Right cardiac atrium (tissue), 5 donors: Measurements from ENCODE around the gene DNAH8. TPM values are rescaled to one million over a fixed set of nuclear protein-coding genes. Genes with fewer than 3 reads are reported as not detected.

Experiments
- ATAC-seq, 2 donors: fragments of 200-7000 bp; cut with Tn5 transposase; one replicate each; pipeline versions ENCODE4 v1.8.0 to v1.9.1; 2020; ENCODE audit warnings: moderate library complexity in 2 of 2, mild to moderate bottlenecking in 1 of 2
- DNase-seq, 3 donors: peaks; one replicate each; pipeline ENCODE4 v3.0.0-alpha.2; 2020
- H3K27ac ChIP-seq: one replicate; pipeline ENCODE4 v1.5.1; 2013; ENCODE audit warnings: mild to moderate bottlenecking, low read length, control low read depth, moderate library complexity
- H3K27me3 ChIP-seq: one replicate; pipeline ENCODE4 v1.6.1; 2013; ENCODE audit not compliant: control insufficient read depth, insufficient read depth
- H3K4me1 ChIP-seq: one replicate; pipeline ENCODE4 v1.6.1; 2013; ENCODE audit warnings: low read length; ENCODE audit not compliant: control insufficient read depth, insufficient read depth
- H3K4me3 ChIP-seq: one replicate; pipeline ENCODE4 v1.5.1; 2013; ENCODE audit warnings: low read length, control low read depth
- H3K9me3 ChIP-seq: one replicate; pipeline ENCODE4 v1.6.1; 2013; ENCODE audit warnings: low read length; ENCODE audit not compliant: control insufficient read depth
- WGBS: extraction: QIAGEN DNeasy Blood & Tissue Kit; methylation state at CpG from one replicate; pipeline ENCODE4 v1.1.7; 2013; 5-methylcytosine and 5-hydroxymethylcytosine counted together
- intact Hi-C, 4 donors: fragments of 100-400 bp; cut with DNase I; formaldehyde crosslinking; loops; one replicate each; pipeline versions ENCODE4 v1.11.0 to v1.14.0; 2022 to 2023
- polyA plus RNA-seq: library from polyadenylated mRNA; stranded (reverse); fragments of 200-250 nt; gene quantifications from one replicate; pipeline ENCODE4 v1.2.3, GENCODE V29; 2013
- total RNA-seq, 4 donors: library from RNA; stranded (reverse); fragmentation: NEBNext Ultra II Directional; extraction: Animal tissue kit (Norgen Biotek cat#: 25700); gene quantifications; one replicate each; pipeline ENCODE4 v1.2.1, GENCODE V29; 2021
- donor health status: healthy with polysubstance abuse.
- donor health status: DM: no; HTN: yes; CAD: no.
- donor health status: DM: no; HTN: no; CAD: no.
- donor health status: DM: no; HTN: yes; CAD: no; lungs with severe emphysema.
- donor health status: DM: yes; HTN: yes; CAD: no.

Gene DNAH8
- total and polyA plus RNA-seq, 5 donors: not detected

DNA sequence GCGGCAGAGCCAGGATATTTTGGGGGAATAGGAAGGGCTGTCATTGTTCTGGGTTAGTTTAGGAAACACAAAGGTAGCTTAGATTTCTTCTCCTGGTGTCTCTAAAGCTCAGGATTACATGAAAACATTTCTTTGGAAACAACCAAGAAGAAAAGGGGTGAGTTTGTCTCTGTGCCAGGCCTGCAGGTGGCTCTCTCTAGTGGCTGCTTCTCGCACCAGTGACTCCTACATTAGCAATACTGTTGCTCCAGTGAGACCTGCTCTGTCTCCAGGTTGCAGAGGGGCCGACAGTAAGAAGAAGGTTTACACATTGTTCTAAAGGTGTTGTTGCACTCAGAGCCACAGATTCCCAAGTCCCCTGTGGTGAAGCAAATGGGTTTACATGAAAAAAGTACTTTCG is 228.9 kb downstream of the DNAH8 start:
- DNase-seq (no peak), ATAC-seq (no peak)
- WGBS: 74% methylated on average over 4 of the region's 4 CpGs
- Histone ChIP-seq H3K4me3 (no peak overlapping the region), H3K4me1 (no peaks in the 10 kb centered on the region), H3K27me3 (no peaks in the 10 kb centered on the region), H3K9me3 (no peaks in the 10 kb centered on the region), H3K27ac (no peak overlapping the region)
- intact Hi-C loops: no loop called here

- H3K27me3 ChIP-seq: no peaks in the 10 kb centered on the region
- no peaks in the 10 kb centered on the region for H3K9me3 ChIP-seq
- no peak overlapping the region for H3K4me3 ChIP-seq
- H3K4me1 ChIP-seq: no peaks in the 10 kb centered on the region
- DNase-seq (no peak), ATAC-seq (no peak)
- intact Hi-C loops: no loop called here
- WGBS: 79% methylated on average over 1 of the region's 1 CpG
- no peak overlapping the region for H3K27ac ChIP-seq
These were observed 229.7 kb downstream of the DNAH8 start for GRCh38 chr6:38944655-38945279.

- 64% methylated on average over 2 of the region's 2 CpGs for WGBS
- intact Hi-C loops: no loop called here
- no peaks in the 10 kb centered on the region for H3K9me3 ChIP-seq
- DNase-seq (no peak), ATAC-seq (peak in 1 of 2 donors; percentile 55)
- no peaks in the 10 kb centered on the region for H3K27me3 ChIP-seq
- H3K4me3 ChIP-seq: no peak overlapping the region
- no peak overlapping the region for H3K27ac ChIP-seq
- H3K4me1 ChIP-seq: no peaks in the 10 kb centered on the region
These were observed 240.8 kb downstream of the DNAH8 start for GRCh38 chr6:38955861-38956260.

DNA sequence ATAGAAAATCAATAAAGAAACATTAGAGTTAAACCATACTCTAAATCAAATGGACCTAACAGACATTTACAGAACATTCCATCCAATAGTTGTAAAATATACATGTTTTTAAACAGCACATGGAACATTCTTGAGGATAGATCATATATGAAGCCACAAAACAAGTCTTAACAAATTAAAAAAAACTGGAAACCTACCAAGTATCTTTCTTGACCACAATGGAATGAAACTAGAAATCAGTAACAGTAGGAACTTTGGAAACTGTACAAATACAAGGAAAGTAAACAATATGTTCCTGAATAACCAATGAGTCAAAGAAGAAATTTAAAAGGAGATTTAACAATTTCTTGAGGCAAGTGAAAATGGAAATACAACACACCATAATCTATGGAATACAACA is 242.3 kb downstream of the DNAH8 start:
- Histone ChIP-seq H3K9me3 (no peaks in the 10 kb centered on the region), H3K27ac (no peak overlapping the region), H3K4me1 (no peaks in the 10 kb centered on the region), H3K27me3 (no peaks in the 10 kb centered on the region), H3K4me3 (no peak overlapping the region)
- DNase-seq (no peak), ATAC-seq (no peak)
- intact Hi-C loops: no loop called here

DNA sequence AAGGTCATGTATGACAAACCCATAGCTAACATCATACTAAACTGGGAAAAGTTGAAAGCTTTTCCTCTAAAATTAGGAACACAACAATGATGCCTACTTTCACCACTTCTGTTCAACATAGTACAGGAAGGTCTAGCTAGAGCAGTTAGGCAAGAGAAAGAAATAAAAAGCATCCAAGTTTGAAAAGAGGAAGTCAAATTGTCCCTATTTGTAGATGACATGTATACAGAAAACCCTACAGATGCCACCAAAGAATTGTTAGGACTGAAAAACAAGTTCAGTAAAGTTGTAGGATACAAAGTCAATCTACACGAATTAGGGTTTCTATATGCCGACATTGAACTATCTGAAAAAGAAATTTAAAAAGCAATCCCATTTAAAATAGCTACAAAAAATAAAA is 244.0 kb downstream of the DNAH8 start:
- no peaks in the 10 kb centered on the region for H3K9me3 ChIP-seq
- WGBS: 85% methylated on average over 2 of the region's 2 CpGs
- no peaks in the 10 kb centered on the region for H3K27me3 ChIP-seq
- no peak overlapping the region for H3K4me3 ChIP-seq
- DNase-seq: no peak
- no peaks in the 10 kb centered on the region for H3K4me1 ChIP-seq
- ATAC-seq: no peak
- no peak overlapping the region for H3K27ac ChIP-seq
- intact Hi-C loops: no loop called here

DNA sequence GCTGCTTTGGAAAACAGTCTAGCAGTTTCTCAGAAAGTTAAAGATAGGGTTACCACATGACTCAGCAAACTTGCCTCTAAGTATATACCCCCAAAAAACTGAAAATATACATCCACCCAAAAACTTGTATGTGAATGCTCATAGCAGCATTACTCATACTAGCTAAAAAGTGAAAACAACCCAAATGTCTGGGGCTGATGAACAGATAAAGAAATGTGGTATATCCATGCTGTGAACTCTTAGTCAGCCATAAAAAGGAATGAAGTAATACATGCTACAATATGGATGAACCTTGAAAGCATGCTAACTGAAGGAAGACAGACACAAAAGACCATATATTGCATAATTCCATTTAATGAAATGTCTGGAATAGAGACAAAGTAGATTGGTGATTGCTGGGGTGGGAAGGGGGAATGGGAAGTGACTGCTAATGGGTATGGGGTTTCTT is 253.6 kb downstream of the DNAH8 start:
- no peaks in the 10 kb centered on the region for H3K4me1 ChIP-seq
- H3K9me3 ChIP-seq: no peaks in the 10 kb centered on the region
- DNase-seq (no peak), ATAC-seq (no peak)
- H3K27me3 ChIP-seq: no peaks in the 10 kb centered on the region
- H3K27ac ChIP-seq: no peak overlapping the region
- intact Hi-C loops: no loop called here
- no peak overlapping the region for H3K4me3 ChIP-seq

DNA sequence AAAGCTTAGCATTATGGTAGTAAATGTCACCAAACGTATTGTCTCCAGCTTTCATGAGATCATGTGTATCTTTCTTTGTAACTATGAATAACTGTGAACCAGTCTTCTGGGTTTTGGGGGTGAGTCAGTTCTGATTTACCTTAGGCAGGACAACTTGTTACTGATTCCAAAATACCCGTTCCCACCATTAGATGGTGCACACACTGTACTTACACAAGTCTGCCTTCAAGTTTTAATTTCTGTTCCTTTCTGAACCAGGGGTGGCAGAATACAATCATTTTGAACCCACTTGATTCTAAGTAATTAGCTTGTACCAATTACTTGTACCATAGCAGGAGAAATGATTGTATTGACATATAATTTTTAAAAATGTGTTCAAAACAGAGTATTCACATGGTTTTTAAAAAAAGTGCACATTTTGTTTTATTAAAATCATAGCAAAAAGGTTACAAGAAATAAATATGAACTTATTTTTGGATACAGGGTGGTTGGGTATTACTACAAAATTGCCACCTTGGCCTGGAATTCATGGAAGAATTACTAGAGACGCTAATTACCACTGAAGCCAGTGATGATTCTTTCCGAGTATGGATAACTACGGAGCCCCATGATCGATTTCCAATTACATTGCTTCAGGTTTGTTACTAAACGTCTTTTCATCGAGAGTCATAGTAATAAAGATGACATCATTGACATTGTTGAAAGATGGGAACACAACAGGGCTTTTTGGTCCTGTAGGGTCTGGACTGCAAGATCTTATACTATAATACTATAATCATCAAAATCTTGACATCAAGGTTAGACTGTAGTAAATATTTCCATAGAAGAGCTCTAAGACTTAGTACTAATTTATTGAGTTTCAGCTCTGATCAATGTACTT is 258.3 kb downstream of the DNAH8 start:
- H3K27me3 ChIP-seq: no peaks in the 10 kb centered on the region
- H3K27ac ChIP-seq: no peak overlapping the region
- no peaks in the 10 kb centered on the region for H3K4me1 ChIP-seq
- peak; percentile 62 to 71 for ATAC-seq
- intact Hi-C loops: loop anchor here in 3 of 4 donors (5.0 to 10.0 kb wide), 3 partner anchors 131 to 334 kb away; no protein-coding TSS in a partner anchor
- H3K9me3 ChIP-seq: no peaks in the 10 kb centered on the region
- WGBS: 66% methylated on average over 8 of the region's 8 CpGs
- no peak overlapping the region for H3K4me3 ChIP-seq
- no peak for DNase-seq

- 45% methylated on average over 7 of the region's 7 CpGs for whole genome bisulfite sequencing
- intact Hi-C loops: loop anchor here (5.0 to 10.0 kb wide), 3 partner anchors 130 to 333 kb away; no protein-coding TSS in a partner anchor
- H3K9me3 ChIP-seq: no peaks in the 10 kb centered on the region
- H3K4me3 ChIP-seq: no peak overlapping the region
- H3K27me3 ChIP-seq: no peaks in the 10 kb centered on the region
- peak overlapping the region; percentile 68 for H3K27ac ChIP-seq
- DNase-seq (no peak), ATAC-seq (peak; percentile 46 to 78)
- no peaks in the 10 kb centered on the region for H3K4me1 ChIP-seq
These were observed 259.5 kb downstream of the DNAH8 start for GRCh38 chr6:38974389-38975151.

DNA sequence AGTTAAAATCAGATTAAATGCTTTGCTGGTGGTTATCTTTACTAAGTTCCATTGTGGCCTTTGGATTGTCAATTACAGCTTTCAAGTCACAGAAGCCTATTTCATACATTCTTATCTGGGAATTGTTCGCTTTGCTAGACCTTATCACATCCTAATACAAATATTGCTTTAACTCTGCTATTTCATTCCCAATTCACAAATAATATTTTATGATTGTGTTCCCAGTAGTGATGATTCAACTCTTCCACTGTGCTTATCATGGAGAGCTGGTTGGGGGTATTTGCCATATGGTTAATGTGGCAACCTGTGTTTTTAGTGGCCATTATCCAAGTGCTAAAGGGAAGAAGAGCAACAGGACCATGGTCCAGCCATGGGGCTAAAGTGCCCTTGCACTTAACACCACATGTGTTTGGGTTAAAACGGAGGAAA is 260.5 kb downstream of the DNAH8 start:
- WGBS: 42% methylated on average over 2 of the region's 2 CpGs
- peak in 1 of 2 donors; percentile 46 for ATAC-seq

GRCh38 chr6:38976051-38976450 is 260.9 kb downstream of the DNAH8 start:
- WGBS: 66% methylated on average over 3 of the region's 3 CpGs
- DNase-seq (no peak), ATAC-seq (no peak)
- Histone ChIP-seq H3K9me3 (no peaks in the 10 kb centered on the region), H3K27ac (no peak overlapping the region), H3K27me3 (no peaks in the 10 kb centered on the region), H3K4me3 (no peak overlapping the region), H3K4me1 (no peaks in the 10 kb centered on the region)
- intact Hi-C loops: loop anchor here in 2 of 4 donors (5.0 to 10.0 kb wide), 2 partner anchors 129 to 331 kb away; no protein-coding TSS in a partner anchor

More for the DNA sequence above, 260.5 kb downstream of the DNAH8 start:
- Histone ChIP-seq H3K9me3 (no peaks in the 10 kb centered on the region), H3K4me1 (no peaks in the 10 kb centered on the region), H3K27ac (peak overlapping the region; percentile 7), H3K27me3 (no peaks in the 10 kb centered on the region), H3K4me3 (no peak overlapping the region)
- no peak for DNase-seq
- intact Hi-C loops: loop anchor here in 2 of 4 donors (5.0 to 10.0 kb wide), 2 partner anchors 129 to 332 kb away; no protein-coding TSS in a partner anchor
